ENCODE data around the gene MROH8. TPM values are rescaled to one million over a fixed set of nuclear protein-coding genes. Genes with fewer than 3 reads are reported as not detected.

The MROH8 gene
- total RNA-seq, 1 donor from 2014 or later = 2.5 TPM

DNA sequence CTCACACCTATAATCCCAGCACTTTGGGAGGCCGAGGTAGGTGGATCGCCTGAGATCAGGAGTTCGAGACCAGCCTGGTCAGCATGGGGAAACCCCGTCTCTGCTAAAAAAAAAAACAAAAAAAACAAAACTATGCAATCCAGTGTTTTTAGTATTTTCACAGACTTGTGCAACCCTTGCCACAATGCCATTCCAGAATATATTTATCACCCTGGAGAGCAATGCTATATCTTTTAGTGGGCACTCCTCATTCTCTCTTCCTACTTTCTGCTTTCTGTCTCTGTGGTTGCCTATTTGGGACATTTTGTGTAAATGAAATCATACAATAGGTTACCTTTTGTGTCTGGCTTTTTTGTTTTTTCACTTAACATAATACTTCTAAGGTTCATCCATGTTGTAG is 39.1 kb upstream of the MROH8 start:
- DNase-seq (ENCODE audit: low spot score) = no peak

DNA sequence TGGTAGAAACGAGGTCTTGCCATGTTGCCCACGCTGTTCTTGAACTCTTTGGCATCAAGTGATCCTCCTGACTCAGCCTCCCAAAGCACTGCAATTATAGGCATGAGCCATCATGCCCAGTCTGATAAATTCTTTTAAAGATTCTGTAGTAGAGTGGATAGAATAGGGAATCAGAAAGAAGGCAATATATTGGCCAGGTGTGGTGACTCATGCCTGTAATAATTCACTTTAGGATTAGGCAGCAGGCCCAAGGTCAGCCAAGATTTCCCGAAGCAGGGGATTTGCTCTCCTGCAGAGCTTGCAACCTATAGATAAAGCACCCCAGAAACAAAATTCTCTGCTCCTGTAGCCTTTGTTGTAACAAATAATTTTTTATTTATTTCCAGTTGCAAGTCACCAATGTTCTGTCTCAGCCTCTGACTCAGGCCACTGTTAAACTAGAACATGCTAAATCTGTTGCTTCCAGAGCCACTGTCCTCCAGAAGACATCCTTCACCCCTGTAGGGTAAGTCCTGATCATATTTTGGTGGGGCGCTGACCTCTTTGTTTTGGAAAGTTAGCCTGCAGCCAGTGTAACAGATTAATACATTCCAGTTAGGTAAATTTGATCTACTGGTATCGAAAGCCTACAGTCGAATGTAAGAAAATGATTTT is 30.4 kb upstream of the MROH8 start:
- no peaks in the 10 kb centered on the region for H3K9me3 Mint-ChIP-seq (ENCODE audit: low read depth)
- H3K27ac Mint-ChIP-seq (ENCODE audit: unreplicated experiment) = no peak overlapping the region
- H3K27me3 Mint-ChIP-seq (ENCODE audit: low read depth) = no peaks in the 10 kb centered on the region
- DNase-seq (ENCODE audit: low spot score) = no peak
- H3K4me1 Mint-ChIP-seq (ENCODE audit: low read depth) = no peaks in the 10 kb centered on the region
- no peak overlapping the region for H3K4me3 Mint-ChIP-seq (ENCODE audit: unreplicated experiment)
- TF ChIP-seq, protein P1, sequence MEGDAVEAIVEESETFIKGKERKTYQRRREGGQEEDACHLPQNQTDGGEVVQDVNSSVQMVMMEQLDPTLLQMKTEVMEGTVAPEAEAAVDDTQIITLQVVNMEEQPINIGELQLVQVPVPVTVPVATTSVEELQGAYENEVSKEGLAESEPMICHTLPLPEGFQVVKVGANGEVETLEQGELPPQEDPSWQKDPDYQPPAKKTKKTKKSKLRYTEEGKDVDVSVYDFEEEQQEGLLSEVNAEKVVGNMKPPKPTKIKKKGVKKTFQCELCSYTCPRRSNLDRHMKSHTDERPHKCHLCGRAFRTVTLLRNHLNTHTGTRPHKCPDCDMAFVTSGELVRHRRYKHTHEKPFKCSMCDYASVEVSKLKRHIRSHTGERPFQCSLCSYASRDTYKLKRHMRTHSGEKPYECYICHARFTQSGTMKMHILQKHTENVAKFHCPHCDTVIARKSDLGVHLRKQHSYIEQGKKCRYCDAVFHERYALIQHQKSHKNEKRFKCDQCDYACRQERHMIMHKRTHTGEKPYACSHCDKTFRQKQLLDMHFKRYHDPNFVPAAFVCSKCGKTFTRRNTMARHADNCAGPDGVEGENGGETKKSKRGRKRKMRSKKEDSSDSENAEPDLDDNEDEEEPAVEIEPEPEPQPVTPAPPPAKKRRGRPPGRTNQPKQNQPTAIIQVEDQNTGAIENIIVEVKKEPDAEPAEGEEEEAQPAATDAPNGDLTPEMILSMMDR (IDR thresholded peaks at IDR 0.05) = no peak
- peaks cover 27% of the 10 kb centered on the region for H3K36me3 Mint-ChIP-seq (ENCODE audit: low read depth)

More for the DNA sequence above, 39.1 kb upstream of the MROH8 start:
- TF ChIP-seq, protein P1 (IDR thresholded peaks at IDR 0.05) = no peak
- Mint-ChIP-seq H3K27me3 (ENCODE audit: low read depth) (no peaks in the 10 kb centered on the region), H3K4me3 (ENCODE audit: unreplicated experiment) (no peak overlapping the region), H3K9me3 (ENCODE audit: low read depth) (no peaks in the 10 kb centered on the region), H3K4me1 (ENCODE audit: low read depth) (peaks cover 2% of the 10 kb centered on the region), H3K27ac (ENCODE audit: unreplicated experiment) (no peak overlapping the region), H3K36me3 (ENCODE audit: low read depth) (peaks cover 19% of the 10 kb centered on the region)

DNA sequence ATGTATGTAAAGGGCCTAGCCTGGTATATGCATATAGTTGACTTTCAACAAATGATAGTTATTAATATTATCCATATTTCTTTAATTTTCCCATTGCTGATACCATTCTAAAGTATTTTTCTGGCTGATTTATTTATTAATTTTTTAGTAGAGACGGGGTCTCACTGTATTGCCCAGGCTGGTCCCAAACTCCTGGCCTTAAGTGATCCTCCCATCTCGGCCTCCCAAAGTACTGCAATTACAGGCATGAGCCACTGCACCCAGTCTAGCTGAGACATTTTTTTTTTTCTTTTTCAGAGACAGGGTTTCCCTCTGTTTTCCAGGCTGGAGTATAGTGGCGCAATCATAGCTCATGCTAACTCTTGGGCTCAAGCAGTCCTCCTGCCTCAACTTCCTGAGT is 29.8 kb upstream of the MROH8 start:
- no peak for DNase-seq (ENCODE audit: low spot score)
- H3K36me3 Mint-ChIP-seq (ENCODE audit: low read depth) = peaks cover 30% of the 10 kb centered on the region

DNA sequence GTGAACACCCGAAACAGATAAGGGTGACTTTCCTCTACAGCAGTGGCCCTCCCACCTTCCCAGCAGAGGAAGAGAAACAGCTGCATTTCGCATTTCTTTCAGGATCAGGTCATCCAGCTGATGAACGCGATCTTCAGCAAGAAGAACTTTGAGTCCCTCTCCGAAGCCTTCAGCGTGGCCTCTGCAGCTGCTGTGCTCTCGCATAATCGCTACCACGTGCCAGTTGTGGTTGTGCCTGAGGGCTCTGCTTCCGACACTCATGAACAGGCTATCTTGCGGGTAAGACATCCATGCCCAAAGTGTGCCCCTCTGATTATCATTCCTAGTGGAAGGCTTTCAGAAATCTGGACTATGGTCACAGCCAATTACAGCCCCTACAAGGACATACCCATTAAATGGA is 27.8 kb upstream of the MROH8 start:
- no peaks in the 10 kb centered on the region for H3K9me3 Mint-ChIP-seq (ENCODE audit: low read depth)
- no peak for DNase-seq (ENCODE audit: low spot score)
- TF ChIP-seq, protein P1 (IDR thresholded peaks at IDR 0.05) = no peak
- peaks cover 7% of the 10 kb centered on the region for H3K4me1 Mint-ChIP-seq (ENCODE audit: low read depth)
- H3K27ac Mint-ChIP-seq (ENCODE audit: unreplicated experiment) = no peak overlapping the region
- no peak overlapping the region for H3K4me3 Mint-ChIP-seq (ENCODE audit: unreplicated experiment)
- H3K36me3 Mint-ChIP-seq (ENCODE audit: low read depth) = peaks cover 28% of the 10 kb centered on the region
- H3K27me3 Mint-ChIP-seq (ENCODE audit: low read depth) = no peaks in the 10 kb centered on the region

More for the DNA sequence above, 29.8 kb upstream of the MROH8 start:
- Mint-ChIP-seq H3K27me3 (ENCODE audit: low read depth) (no peaks in the 10 kb centered on the region), H3K4me3 (ENCODE audit: unreplicated experiment) (no peak overlapping the region), H3K27ac (ENCODE audit: unreplicated experiment) (no peak overlapping the region), H3K9me3 (ENCODE audit: low read depth) (no peaks in the 10 kb centered on the region), H3K4me1 (ENCODE audit: low read depth) (no peaks in the 10 kb centered on the region)
- TF ChIP-seq, protein P1 (IDR thresholded peaks at IDR 0.05) = no peak

DNA sequence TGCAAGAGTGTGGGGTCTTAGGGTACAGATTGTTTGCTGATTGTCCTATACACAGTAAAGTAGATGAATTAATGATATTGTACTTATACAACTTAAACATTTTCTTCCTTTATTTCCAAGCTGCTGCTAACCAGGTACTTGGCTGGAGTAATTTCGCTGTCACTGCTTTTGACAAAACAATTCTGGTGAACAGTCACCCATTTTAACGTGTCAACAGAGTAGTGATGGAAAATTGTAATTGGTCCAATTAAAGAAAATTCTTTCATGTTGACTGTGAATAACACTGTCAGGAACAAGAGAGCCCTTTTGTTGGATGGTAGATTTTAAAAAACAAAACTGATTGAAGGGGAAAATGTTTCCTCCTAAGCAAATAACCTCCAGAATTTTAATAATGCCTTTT is 26.4 kb upstream of the MROH8 start:
- Mint-ChIP-seq H3K9me3 (ENCODE audit: low read depth) (no peaks in the 10 kb centered on the region), H3K27me3 (ENCODE audit: low read depth) (no peaks in the 10 kb centered on the region), H3K4me3 (ENCODE audit: unreplicated experiment) (no peak overlapping the region), H3K36me3 (ENCODE audit: low read depth) (peaks cover 29% of the 10 kb centered on the region), H3K4me1 (ENCODE audit: low read depth) (peaks cover 19% of the 10 kb centered on the region), H3K27ac (ENCODE audit: unreplicated experiment) (no peak overlapping the region)
- no peak for DNase-seq (ENCODE audit: low spot score)
- TF ChIP-seq, protein P1 (IDR thresholded peaks at IDR 0.05) = no peak

All from chondrocyte (in vitro differentiated cells).